ENCODE measurements around the gene FAM229B. TPM values are rescaled to one million over a fixed set of nuclear protein-coding genes. Genes with fewer than 3 reads are reported as not detected.

Gene FAM229B
- total RNA-seq, 2 donors from 2014 or later, result 1.3 to 4.9 TPM

GRCh38 chr6:112150363-112150762 is 63.0 kb downstream of the FAM229B start:
- H3K4me3 ChIP-seq, result no peak overlapping the region
- TF ChIP-seq CTCF (IDR thresholded peaks at IDR 0.05), result no peak
- H3K36me3 ChIP-seq, result no peaks in the 10 kb centered on the region
- no peaks in the 10 kb centered on the region for H3K4me1 ChIP-seq
- peak overlapping the region; percentile 23 for H3K27ac ChIP-seq
- no peak overlapping the region for H3K9ac ChIP-seq (ENCODE audit: low read depth in 2 of 2, low read length in 2 of 2)
- DNase-seq, result no peak
- H3K27me3 ChIP-seq, result no peaks in the 10 kb centered on the region
- intact Hi-C loops (cut with DNase I), result no loop called here
- no peaks in the 10 kb centered on the region for H3K9me3 ChIP-seq

Other genes with a start within 250 kb of the FAM229B start
- 10 to 100 TPM; 11.3 to 21.5 TPM for gene FYN, start 214.1 kb upstream of the FAM229B start, total RNA-seq
- gene CCN6, start 33.5 kb upstream of the FAM229B start, total RNA-seq, result not detected
- 10 to 100 TPM in 1 of 2 donors, 1 to 10 TPM in 1; 7.1 to 14.9 TPM for gene TUBE1, start 109 bp upstream of the FAM229B start, total RNA-seq
- gene LAMA4, start 167.0 kb downstream of the FAM229B start, total RNA-seq, result 10 to 100 TPM; 15.8 to 35.1 TPM

All from colonic mucosa (tissue), 4 donors.